HG03521 (cell line): ENCODE measurements around the gene SMAD7.

ENCODE experiments used
- ATAC-seq: cut with Tn5 transposase; IDR thresholded peaks from one replicate; pipeline ENCODE4 v1.9.1; 2021; ENCODE audit warnings: mild to moderate bottlenecking, moderate library complexity; ENCODE audit not compliant: unreplicated experiment

The SMAD7 gene

DNA sequence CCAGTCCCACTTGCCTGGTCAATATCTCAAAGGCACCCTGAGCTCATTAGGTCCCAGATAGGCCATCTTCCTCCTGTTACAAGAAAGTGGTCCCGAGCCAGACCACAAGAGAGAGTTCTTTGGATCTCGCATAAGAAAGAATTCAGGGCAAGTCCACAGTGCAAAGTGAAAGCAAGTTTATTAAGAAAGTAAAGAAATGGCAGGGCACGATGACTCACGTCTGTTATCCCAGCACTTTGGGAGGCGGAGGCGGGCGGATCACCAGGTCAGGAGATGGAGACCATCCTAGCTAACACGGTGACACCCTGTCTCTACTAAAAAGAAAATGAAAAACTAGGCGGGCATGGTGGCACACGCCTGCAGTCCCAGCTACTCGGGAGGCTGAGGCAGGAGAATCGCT, 10.8 kb upstream of the SMAD7 start:
- ATAC-seq, result no peak

DNA sequence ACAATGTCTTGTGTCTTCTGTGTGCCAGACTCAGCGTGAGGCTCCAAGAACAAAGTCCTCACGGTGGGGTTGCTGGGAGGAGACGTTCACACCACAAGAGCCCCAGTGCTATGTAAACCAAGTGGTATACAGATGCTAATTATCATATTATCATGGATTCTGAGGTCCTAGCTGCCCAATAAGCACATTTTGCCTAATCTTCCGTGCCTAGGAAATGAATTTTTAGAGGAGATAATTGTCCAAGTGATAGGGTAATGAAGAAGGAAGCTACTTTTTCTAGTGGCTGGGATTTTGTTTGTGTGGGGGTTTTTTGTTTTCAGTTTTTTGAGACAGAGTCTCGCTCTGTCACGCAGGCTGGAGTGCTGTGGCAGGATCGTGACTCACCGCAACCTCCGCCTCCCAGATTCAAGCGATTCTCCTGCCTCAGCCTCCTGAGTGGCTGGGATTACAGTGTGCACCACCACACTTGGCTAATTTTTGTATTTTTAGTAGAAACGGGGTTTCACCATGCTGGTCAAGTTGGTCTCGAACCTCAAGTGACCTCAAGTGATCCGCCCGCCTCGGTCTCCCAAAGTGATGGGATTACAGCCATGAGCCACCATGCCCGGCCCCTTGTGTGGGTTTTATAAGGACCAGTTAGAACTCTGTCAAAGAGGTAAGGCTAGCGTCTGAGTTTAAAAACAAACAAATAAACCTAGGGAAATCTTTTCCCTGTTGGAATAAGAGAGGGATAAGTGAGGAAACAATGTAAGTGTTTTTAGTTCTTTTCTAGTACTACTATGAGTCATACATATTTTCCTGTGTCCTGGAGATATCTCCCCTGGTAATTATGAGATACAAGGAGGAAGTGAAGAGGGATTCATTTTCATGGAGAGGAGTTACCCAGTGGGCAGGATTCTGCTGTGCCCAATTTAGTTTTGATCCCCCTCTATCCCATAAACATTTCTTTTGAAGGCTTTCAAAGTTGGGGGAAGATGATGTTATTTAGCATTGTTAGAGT, 9.5 kb upstream of the SMAD7 start:
- ATAC-seq, result no peak

GRCh38 chr18:48959551-48959920, 8.8 kb upstream of the SMAD7 start:
- no peak for ATAC-seq

DNA sequence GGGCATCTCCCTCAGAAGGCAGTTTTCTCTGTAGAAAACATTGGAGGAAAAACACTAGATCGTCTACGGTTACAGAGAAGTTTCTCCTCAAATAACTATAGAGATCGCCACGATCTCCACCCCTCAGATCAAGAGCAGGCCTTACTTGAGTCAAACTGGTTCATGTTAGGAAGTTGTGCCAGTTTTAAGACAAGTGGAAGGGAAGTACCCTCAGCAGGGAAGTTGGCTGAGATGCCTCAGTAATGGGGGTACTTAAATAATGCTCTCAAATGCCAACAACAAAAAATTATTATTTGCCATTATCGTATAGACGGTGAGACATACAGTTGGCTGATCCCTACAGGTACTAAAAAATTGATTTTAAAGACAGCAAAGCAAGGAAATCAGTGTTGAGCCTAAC, 8.2 kb upstream of the SMAD7 start:
- ATAC-seq, result no peak

DNA sequence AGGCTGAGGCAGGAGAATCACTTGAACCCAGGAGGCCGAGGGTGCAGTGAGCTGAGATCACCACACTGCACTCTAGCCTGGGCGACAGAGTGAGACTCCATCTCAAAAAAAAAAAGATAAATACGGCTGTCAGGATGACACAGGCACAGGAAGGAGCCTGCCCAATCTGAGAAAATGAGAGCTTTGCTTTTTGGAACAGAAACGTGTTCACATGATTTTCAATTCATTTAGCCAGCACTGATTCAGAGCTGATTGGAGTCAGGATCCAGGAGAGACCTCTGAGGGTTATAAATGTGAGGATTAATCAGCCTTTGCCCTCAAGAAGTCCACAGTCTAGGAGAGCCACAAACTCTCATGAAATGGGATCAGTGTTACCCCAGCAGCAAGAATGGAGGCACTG, 6.9 kb upstream of the SMAD7 start:
- no peak for ATAC-seq

DNA sequence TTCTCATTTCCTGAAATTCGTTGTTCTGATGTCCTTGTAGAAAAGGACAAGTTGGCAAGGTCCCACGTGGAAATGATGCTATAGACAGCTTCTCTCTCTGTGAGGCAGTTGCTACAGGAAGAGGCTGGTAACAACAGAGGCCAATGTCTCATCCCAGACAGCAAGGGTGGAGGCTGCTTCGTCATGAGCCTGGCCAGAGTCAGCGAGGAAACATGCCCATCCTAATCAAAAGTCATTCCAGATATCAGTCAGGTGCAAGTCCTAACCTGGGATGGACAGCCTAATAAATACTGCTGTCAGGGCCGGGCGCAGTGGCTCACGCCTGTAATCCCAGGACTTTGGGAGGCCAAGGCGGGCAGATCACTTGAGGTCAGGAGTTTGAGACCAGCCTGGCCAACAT, 6.4 kb upstream of the SMAD7 start:
- no peak for ATAC-seq

GRCh38 chr18:48956356-48956755, 5.6 kb upstream of the SMAD7 start:
- ATAC-seq, result no peak

DNA sequence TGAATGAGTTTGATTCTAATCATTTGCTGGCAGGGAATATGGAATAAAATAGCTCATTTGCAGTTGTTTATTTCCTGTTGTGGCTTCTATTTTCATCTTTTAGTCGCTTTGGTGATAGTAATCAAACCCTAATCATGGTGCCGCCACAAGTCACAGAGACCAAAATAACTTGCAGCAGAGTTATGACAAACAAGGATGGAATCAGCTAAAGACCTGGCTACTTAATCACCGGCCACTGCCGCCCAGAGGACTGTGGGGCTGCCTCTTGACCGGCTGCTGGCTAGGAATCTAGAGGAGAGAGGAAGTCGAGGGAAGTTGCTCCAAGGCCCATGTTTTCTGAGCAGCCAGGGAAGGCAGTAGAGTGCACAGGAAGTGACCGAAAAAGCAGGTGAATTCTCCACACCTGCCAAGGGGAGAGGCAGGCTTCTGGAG, 5.1 kb upstream of the SMAD7 start:
- no peak for ATAC-seq

GRCh38 chr18:48954886-48955819, 4.4 kb upstream of the SMAD7 start:
- no peak for ATAC-seq

- no peak for ATAC-seq
These were observed 2.4 kb upstream of the SMAD7 start for GRCh38 chr18:48953104-48953706.

DNA sequence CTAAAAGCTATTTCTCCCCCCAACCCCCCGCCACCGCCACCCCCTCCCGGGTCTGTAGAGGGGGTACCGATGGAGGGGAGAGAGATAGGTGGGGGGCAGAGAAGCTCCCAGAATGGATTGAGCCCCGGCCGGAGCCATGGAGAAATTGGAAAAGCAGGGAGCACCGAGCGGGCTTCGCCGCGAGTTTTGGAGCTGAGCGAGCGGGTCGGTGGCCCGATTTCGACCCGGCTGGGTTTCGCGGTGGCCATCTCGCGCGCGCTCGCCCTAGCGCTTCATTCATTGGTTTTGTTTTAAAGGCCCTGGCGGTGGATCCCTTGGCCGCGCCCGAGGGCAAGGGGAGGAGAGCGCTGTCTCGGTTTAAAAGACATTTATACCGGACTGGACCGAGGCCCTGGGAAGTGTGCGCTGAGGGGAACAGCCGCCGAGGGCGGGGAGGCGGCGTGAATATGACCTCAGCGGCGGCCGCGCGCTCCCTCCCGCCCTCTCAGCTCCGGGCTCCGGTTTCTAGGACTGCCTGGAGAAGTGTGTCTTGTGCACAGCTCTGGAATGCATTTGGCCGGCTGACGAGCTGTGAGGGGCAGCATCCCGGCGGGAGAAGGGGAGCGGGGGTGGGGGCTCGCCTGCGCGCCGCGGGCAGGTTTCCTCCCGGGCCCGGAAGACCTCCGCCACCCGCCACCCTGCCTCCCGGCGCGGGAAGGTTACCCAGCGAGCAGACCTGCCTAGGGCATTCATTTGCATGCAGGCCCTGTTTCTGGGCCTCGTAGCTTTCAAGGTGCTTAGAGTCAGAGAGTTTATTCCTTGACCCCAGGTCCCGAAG, 1.7 kb upstream of the SMAD7 start:
- peak; percentile 25 for ATAC-seq

- peak; percentile 41 for ATAC-seq
These were observed 902 bp upstream of the SMAD7 start for GRCh38 chr18:48951448-48952286.

DNA sequence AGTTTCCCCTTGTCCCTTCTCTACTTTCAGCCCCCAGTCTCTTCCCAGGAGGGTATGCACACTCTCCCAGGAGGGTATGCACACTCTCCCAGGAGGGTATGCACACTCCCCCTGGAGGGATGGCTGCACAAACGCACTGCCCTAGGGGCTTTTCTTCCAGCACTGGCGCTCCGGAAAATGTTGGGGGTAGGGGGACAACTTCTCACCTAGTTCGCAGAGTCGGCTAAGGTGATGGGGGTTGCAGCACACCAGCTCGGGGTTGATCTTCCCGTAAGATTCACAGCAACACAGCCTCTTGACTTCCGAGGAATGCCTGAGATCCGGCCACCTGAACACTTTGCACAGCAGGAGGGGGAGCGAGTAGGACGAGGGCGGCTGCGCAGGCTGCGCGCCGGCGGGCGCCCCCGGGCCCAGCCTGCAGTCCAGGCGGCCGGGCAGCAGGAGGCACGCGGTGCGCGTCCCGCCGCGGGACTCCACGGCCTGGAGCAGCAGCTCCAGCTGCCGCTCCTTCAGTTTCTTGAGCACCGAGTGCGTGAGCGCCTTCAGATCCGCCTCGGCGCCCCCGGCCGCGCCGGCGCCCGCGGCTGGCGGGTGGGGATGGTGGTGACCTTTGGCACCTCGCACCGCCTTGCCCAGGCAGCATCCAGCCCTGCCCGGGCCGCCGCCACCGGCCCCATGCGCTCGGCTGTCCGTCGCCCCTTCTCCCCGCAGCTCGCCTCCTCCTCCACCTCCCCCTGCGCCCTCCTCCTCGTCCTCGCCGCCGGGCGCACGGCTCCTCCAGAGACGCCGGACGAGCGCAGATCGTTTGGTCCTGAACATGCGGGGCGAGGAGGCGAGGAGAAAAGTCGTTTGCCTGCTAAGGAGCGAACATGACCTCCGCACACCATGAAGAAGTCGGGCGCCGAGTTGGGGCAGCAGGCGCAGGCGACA, 894 bp downstream of the SMAD7 start:
- ATAC-seq, result no peak

GRCh38 chr18:48949050-48949605, 1.6 kb downstream of the SMAD7 start:
- ATAC-seq, result no peak

GRCh38 chr18:48948112-48949049, 2.4 kb downstream of the SMAD7 start:
- ATAC-seq, result no peak

DNA sequence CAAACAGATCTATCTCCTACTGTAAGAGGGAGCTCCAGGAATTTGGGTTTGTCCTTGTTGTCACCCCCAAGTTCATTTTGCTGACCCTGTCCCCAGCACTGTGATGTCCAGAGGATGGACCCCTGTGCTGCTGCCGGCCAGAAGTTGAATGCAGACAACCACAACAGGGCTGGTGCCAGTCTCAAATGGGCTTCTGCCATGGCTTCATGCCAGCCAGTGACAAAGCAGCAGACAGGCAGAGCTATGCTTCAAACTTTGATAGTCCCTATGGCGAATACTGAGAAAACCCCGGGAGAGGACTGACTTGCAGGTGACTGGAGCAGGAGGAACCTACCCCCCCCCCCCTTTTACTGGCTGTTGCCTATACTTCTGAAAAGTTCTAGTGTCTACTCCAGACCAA, 3.2 kb downstream of the SMAD7 start:
- no peak for ATAC-seq

GRCh38 chr18:48947092-48947491, 3.7 kb downstream of the SMAD7 start:
- ATAC-seq, result no peak
